Panc1 (cell line): ENCODE data around the gene FSD2. TPM values are rescaled to one million over a fixed set of nuclear protein-coding genes. Genes with fewer than 3 reads are reported as not detected.
A peak's percentile ranks its signal among the peaks of the same experiment; 100 is the strongest.

Experiments used
- ATAC-seq: fragments of 200-7000 bp; cut with Tn5 transposase; 2 replicates; pipeline ENCODE4 v1.9.1; 2020; ENCODE audit warnings: mild to moderate bottlenecking, moderate library complexity
- BruUV-seq: library from RNA; stranded (reverse); fragments of 400-500 nt; replicated peaks from 2 replicates; lab custom pipeline; 2021; lab: Mats Ljungman, UMichigan
- CTCF ChIA-PET: fragments of 300-600 bp; sonication (Branson Sonifier 250); formaldehyde crosslinking; loops from one replicate; lab custom pipeline; 2022; ENCODE audit warnings: antibody characterized with exemption; lab: Charles Lee
- POLR2A ChIA-PET: fragments of 300-600 bp; sonication (Branson Sonifier 250); formaldehyde crosslinking; loops from one replicate; lab custom pipeline; 2022; ENCODE audit warnings: antibody characterized with exemption; lab: Charles Lee
- DNase-seq: peaks from one replicate; pipeline ENCODE4 v3.0.0-alpha.2; 2010; ENCODE audit warnings: low read depth, low spot score
- H3K27ac ChIP-seq: 2 replicates; pipeline ENCODE4 v1.5.1; 2011; ENCODE audit warnings: mild to moderate bottlenecking, low read length, inconsistent platforms
- H3K27me3 ChIP-seq: fragments of 200-500 bp; sonication (Bioruptor generic); 2 replicates; pipeline ENCODE4 v1.6.0; 2014; ENCODE audit warnings: low read length, inconsistent platforms; ENCODE audit not compliant: control insufficient read depth, insufficient read depth
- H3K36me3 ChIP-seq: fragments of 200-500 bp; sonication (Bioruptor generic); 2 replicates; pipeline ENCODE4 v1.5.1; 2014; ENCODE audit warnings: inconsistent platforms, mild to moderate bottlenecking, low read length, moderate library complexity; ENCODE audit not compliant: control insufficient read depth, insufficient read depth
- H3K4me1 ChIP-seq: 2 replicates; pipeline ENCODE4 v1.5.1; 2011; ENCODE audit warnings: inconsistent platforms, mild to moderate bottlenecking, low read length, moderate library complexity; ENCODE audit not compliant: control insufficient read depth, insufficient read depth
- H3K4me3 ChIP-seq, 2 experiments: 2 replicates each; pipeline ENCODE4 v1.5.1; 2011 to 2012; ENCODE audit warnings: low read depth in 2 of 2, low read length in 2 of 2, mild to moderate bottlenecking in 2 of 2, inconsistent platforms in 1 of 2, moderate library complexity in 1 of 2
- H3K9me3 ChIP-seq: fragments of 200-500 bp; sonication (Bioruptor generic); 2 replicates; pipeline ENCODE4 v1.5.1; 2014; ENCODE audit warnings: low read depth, mild to moderate bottlenecking, inconsistent platforms, low read length, moderate library complexity; ENCODE audit not compliant: control insufficient read depth, insufficient read depth
- POLR2AphosphoS5 ChIP-seq: IDR thresholded peaks from 2 replicates; pipeline ENCODE4 v1.6.1; 2012; ENCODE audit warnings: mild to moderate bottlenecking, low read depth, low read length, moderate library complexity
- SIN3A ChIP-seq: IDR thresholded peaks from 2 replicates; pipeline ENCODE4 v1.6.1; 2012; ENCODE audit warnings: low read depth, mild to moderate bottlenecking, low read length, moderate library complexity, borderline replicate concordance; ENCODE audit not compliant: insufficient read depth
- TCF7L2 ChIP-seq: IDR thresholded peaks from 2 replicates; pipeline ENCODE4 v1.6.1; 2011; ENCODE audit warnings: mild to moderate bottlenecking, low read depth, low read length, inconsistent platforms
- in situ Hi-C: cut with HindIII; loops from 2 replicates; pipeline ENCODE4 v1.10.0; 2016; ENCODE audit warnings: low sequenced_read_pairs, low pct_unique_long_range_greater_than_20kb
- intact Hi-C: fragments of 100-400 bp; cut with micrococcal nuclease; formaldehyde crosslinking; loops from one replicate; pipeline ENCODE4 v1.10.0; 2022; ENCODE audit not compliant: unreplicated experiment
- total RNA-seq: library from RNA; stranded (reverse); gene quantifications from one replicate; pipeline ENCODE4 v1.2.1, GENCODE V29; 2021; ENCODE audit not compliant: unreplicated experiment
- TF ChIP-seq, protein P1 (sequence below): fragments of 450-650 bp; IDR thresholded peaks from 2 replicates; pipeline ENCODE4 v1.5.1; 2017; ENCODE audit warnings: mild to moderate bottlenecking
- TF ChIP-seq, protein P2 (sequence below), 2 experiments: IDR thresholded peaks; 2 replicates each; pipeline ENCODE4 v1.6.1; 2011 to 2012; ENCODE audit warnings: low read depth in 2 of 2, control low read depth in 1 of 2, low read length in 1 of 2, mild to moderate bottlenecking in 1 of 2, moderate library complexity in 1 of 2; ENCODE audit not compliant: insufficient read depth in 1 of 2

FSD2 gene
- total RNA-seq, 1 experiment from 2014 or later, result not detected

DNA sequence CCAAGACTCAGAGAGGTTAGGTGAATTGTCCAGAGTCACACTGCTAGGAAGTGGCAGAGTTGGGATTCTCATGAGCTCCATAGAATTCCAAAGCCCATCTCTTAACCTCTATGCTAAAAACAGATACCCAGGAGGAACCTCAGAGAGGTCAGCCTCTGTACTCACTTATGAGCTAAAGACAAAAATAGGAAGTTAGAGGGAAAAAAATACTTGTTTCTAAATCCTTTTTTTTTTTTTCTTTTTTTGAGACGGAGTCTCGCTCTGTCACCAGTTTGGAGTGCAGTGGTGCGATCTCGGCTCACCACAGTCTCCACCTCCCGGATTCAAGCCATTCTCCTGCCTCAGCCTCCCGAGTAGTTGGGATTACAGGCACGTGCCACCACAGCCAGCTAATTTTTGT lies 31.4 kb downstream of the FSD2 start:
- POLR2A ChIA-PET, result no interaction called here
- intact Hi-C loops (no loop called here), in situ Hi-C loops (no loop called here)
- ATAC-seq (no peak), DNase-seq (no peak)
- no peak overlapping the region for H3K27ac ChIP-seq
- no peaks in the 10 kb centered on the region for H3K4me1 ChIP-seq
- no peaks in the 10 kb centered on the region for H3K36me3 ChIP-seq
- H3K4me3 ChIP-seq, result no peak overlapping the region
- no peaks in the 10 kb centered on the region for H3K27me3 ChIP-seq
- CTCF ChIA-PET, result no interaction called here
- no peaks in the 10 kb centered on the region for H3K9me3 ChIP-seq
- no peak for TF ChIP-seq TCF7L2
- TF ChIP-seq SIN3A, result no peak
- TF ChIP-seq, protein P1, sequence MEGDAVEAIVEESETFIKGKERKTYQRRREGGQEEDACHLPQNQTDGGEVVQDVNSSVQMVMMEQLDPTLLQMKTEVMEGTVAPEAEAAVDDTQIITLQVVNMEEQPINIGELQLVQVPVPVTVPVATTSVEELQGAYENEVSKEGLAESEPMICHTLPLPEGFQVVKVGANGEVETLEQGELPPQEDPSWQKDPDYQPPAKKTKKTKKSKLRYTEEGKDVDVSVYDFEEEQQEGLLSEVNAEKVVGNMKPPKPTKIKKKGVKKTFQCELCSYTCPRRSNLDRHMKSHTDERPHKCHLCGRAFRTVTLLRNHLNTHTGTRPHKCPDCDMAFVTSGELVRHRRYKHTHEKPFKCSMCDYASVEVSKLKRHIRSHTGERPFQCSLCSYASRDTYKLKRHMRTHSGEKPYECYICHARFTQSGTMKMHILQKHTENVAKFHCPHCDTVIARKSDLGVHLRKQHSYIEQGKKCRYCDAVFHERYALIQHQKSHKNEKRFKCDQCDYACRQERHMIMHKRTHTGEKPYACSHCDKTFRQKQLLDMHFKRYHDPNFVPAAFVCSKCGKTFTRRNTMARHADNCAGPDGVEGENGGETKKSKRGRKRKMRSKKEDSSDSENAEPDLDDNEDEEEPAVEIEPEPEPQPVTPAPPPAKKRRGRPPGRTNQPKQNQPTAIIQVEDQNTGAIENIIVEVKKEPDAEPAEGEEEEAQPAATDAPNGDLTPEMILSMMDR, result no peak
- TF ChIP-seq, protein P2, sequence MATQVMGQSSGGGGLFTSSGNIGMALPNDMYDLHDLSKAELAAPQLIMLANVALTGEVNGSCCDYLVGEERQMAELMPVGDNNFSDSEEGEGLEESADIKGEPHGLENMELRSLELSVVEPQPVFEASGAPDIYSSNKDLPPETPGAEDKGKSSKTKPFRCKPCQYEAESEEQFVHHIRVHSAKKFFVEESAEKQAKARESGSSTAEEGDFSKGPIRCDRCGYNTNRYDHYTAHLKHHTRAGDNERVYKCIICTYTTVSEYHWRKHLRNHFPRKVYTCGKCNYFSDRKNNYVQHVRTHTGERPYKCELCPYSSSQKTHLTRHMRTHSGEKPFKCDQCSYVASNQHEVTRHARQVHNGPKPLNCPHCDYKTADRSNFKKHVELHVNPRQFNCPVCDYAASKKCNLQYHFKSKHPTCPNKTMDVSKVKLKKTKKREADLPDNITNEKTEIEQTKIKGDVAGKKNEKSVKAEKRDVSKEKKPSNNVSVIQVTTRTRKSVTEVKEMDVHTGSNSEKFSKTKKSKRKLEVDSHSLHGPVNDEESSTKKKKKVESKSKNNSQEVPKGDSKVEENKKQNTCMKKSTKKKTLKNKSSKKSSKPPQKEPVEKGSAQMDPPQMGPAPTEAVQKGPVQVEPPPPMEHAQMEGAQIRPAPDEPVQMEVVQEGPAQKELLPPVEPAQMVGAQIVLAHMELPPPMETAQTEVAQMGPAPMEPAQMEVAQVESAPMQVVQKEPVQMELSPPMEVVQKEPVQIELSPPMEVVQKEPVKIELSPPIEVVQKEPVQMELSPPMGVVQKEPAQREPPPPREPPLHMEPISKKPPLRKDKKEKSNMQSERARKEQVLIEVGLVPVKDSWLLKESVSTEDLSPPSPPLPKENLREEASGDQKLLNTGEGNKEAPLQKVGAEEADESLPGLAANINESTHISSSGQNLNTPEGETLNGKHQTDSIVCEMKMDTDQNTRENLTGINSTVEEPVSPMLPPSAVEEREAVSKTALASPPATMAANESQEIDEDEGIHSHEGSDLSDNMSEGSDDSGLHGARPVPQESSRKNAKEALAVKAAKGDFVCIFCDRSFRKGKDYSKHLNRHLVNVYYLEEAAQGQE (IDR thresholded peaks at IDR 0.05; ENCODE audit: insufficient read depth in 1 of 2, low read depth in 2 of 2, low read length in 1 of 2), result no peak
- no peak for TF ChIP-seq POLR2AphosphoS5
- BruUV-seq, result no TSS peak

DNA sequence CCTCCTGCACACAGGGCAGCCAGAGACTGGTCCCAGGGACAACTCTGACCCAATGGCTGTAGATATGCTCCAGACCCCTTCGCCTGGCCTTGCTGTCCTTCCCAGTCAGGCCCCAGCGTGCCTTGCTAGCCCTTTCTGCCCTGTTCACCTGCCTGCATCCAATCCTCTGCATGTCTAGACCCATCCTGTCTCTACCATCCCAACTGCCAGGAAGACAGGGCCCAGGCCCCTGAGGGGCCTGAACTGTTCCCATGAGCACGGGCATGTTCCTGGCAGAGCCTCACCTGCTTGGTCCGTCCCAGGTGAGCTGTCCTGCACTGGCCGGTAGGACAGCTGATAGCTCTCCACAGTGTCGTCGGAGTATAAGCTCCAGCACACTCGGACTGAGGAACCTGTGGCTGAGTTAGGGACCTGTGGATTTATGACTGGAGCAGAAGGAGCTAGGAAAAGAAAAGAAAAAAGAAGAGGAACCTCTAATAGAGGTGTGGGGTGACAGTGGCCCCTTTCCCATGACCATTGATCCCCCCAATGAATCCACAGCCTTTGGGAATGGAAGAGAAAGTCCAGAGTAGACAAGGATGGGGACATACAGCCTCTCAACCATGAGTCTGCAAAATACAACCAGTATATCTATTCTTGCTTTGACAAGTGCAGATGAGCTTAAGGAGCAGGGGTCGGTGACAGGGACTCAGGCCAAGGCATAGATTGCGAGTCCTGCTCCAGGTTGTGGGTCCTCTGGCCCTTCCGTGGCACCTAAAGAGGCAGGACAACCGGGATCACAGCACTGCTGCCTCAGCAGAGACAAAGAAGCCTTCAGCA lies 33.9 kb downstream of the FSD2 start:
- in situ Hi-C loops (no loop called here), intact Hi-C loops (no loop called here)
- no peaks in the 10 kb centered on the region for H3K27me3 ChIP-seq
- no peaks in the 10 kb centered on the region for H3K4me1 ChIP-seq
- POLR2A ChIA-PET, result interaction anchor here (1.8 kb wide), 1 partner anchor 22 kb away, joined by 4 read pairs; no protein-coding TSS in a partner anchor
- H3K36me3 ChIP-seq, result no peaks in the 10 kb centered on the region
- no peak overlapping the region for H3K27ac ChIP-seq
- no peaks in the 10 kb centered on the region for H3K9me3 ChIP-seq
- no TSS peak for BruUV-seq
- CTCF ChIA-PET, result no interaction called here
- H3K4me3 ChIP-seq, result no peak overlapping the region
- TF ChIP-seq POLR2AphosphoS5, result no peak
- no peak for TF ChIP-seq SIN3A
- no peak for TF ChIP-seq TCF7L2
- TF ChIP-seq, protein P1, result no peak
- TF ChIP-seq, protein P2 (IDR thresholded peaks at IDR 0.05; ENCODE audit: insufficient read depth in 1 of 2, low read depth in 2 of 2, low read length in 1 of 2), result no peak
- ATAC-seq (peak; percentile 30; the same call in 1 of the 2 replicates), DNase-seq (no peak)
